HepG2 (cell line): ENCODE data around the gene NARF. TPM values are rescaled to one million over a fixed set of nuclear protein-coding genes. Genes with fewer than 3 reads are reported as not detected.

ENCODE experiments used
- AGO1 ChIP-seq: fragments of 200-400 bp; formaldehyde crosslinking; IDR thresholded peaks from 2 replicates; pipeline ENCODE4 v1.6.1; 2017; ENCODE audit warnings: mild to moderate bottlenecking, low read depth, low read length, moderate library complexity; ENCODE audit not compliant: poor library complexity, severe bottlenecking
- ATAD3A ChIP-seq: sonication (generic); formaldehyde crosslinking; IDR thresholded peaks from 2 replicates; pipeline ENCODE4 v1.4.0; 2020; ENCODE audit warnings: missing genetic modification reagents
- FOSL2 ChIP-seq: sonication (generic); formaldehyde crosslinking; IDR thresholded peaks from 2 replicates; pipeline ENCODE4 v1.4.0; 2020; ENCODE audit warnings: missing genetic modification reagents
- GPBP1L1 ChIP-seq: sonication (generic); formaldehyde crosslinking; IDR thresholded peaks from 2 replicates; pipeline ENCODE4 v1.5.0; 2020; ENCODE audit warnings: mild to moderate bottlenecking, missing genetic modification reagents
- IKZF4 ChIP-seq: sonication (generic); formaldehyde crosslinking; IDR thresholded peaks from 2 replicates; pipeline ENCODE4 v1.5.1; 2020; ENCODE audit warnings: borderline replicate concordance, mild to moderate bottlenecking, low read depth, missing genetic modification reagents; ENCODE audit errors: not compliant biosample characterization
- KLF13 ChIP-seq: sonication (generic); formaldehyde crosslinking; IDR thresholded peaks from 2 replicates; pipeline ENCODE4 v1.4.0; 2020; ENCODE audit warnings: mild to moderate bottlenecking, missing genetic modification reagents
- MBD4 ChIP-seq: IDR thresholded peaks from 2 replicates; pipeline ENCODE4 v1.6.1; 2012; ENCODE audit warnings: low read length, inconsistent platforms, borderline replicate concordance
- NR3C1 ChIP-seq: sonication (generic); formaldehyde crosslinking; IDR thresholded peaks from 2 replicates; pipeline ENCODE4 v1.4.0; 2020; ENCODE audit warnings: missing genetic modification reagents
- PHF8 ChIP-seq: sonication (generic); formaldehyde crosslinking; IDR thresholded peaks from 2 replicates; pipeline ENCODE4 v1.5.0; 2020; ENCODE audit warnings: missing genetic modification reagents
- RBAK ChIP-seq: sonication (generic); formaldehyde crosslinking; IDR thresholded peaks from 2 replicates; pipeline ENCODE4 v1.5.1; 2020; ENCODE audit warnings: mild to moderate bottlenecking, missing genetic modification reagents
- RXRA ChIP-seq: sonication (generic); formaldehyde crosslinking; IDR thresholded peaks from 2 replicates; pipeline ENCODE4 v1.5.1; 2020; ENCODE audit warnings: missing genetic modification reagents
- SP5 ChIP-seq: IDR thresholded peaks from 2 replicates; pipeline ENCODE4 v1.6.1; 2016; ENCODE audit warnings: low read depth, borderline replicate concordance
- STAT6 ChIP-seq: sonication (generic); formaldehyde crosslinking; IDR thresholded peaks from 2 replicates; pipeline ENCODE4 v1.4.0; 2020; ENCODE audit warnings: missing genetic modification reagents, mild to moderate bottlenecking, borderline replicate concordance
- TBX3 ChIP-seq: fragments of 450-650 bp; IDR thresholded peaks from 2 replicates; pipeline ENCODE4 v1.6.1; 2017; ENCODE audit warnings: antibody characterized with exemption, mild to moderate bottlenecking, inconsistent platforms, borderline replicate concordance
- U2AF2 ChIP-seq: fragments of 200-400 bp; formaldehyde crosslinking; IDR thresholded peaks from 2 replicates; pipeline ENCODE4 v1.6.1; 2017; ENCODE audit warnings: low read depth, mild to moderate bottlenecking, low read length
- XBP1 ChIP-seq: sonication (generic); formaldehyde crosslinking; IDR thresholded peaks from 2 replicates; pipeline ENCODE4 v1.5.0; 2020; ENCODE audit warnings: missing genetic modification reagents
- XRCC5 ChIP-seq: fragments of 200-400 bp; formaldehyde crosslinking; optimal IDR thresholded peaks from 2 replicates; pipeline ENCODE3; 2017; ENCODE audit warnings: mild to moderate bottlenecking, low read length
- ZBTB43 ChIP-seq: sonication (generic); formaldehyde crosslinking; conservative IDR thresholded peaks from 2 replicates; pipeline ENCODE4 v1.4.0; 2020; ENCODE audit warnings: missing genetic modification reagents
- ZFP82 ChIP-seq: sonication (generic); formaldehyde crosslinking; IDR thresholded peaks from 2 replicates; pipeline ENCODE4 v1.5.1; 2020; ENCODE audit warnings: mild to moderate bottlenecking, missing genetic modification reagents, borderline replicate concordance
- ZFP90 ChIP-seq: sonication (generic); formaldehyde crosslinking; IDR thresholded peaks from 2 replicates; pipeline ENCODE4 v1.8.0; 2022; ENCODE audit warnings: missing genetic modification reagents, mild to moderate bottlenecking, inconsistent platforms, borderline replicate concordance
- ZFY ChIP-seq: sonication (generic); formaldehyde crosslinking; IDR thresholded peaks from 2 replicates; pipeline ENCODE4 v1.4.0; 2020; ENCODE audit warnings: missing genetic modification reagents
- ZFYVE20 ChIP-seq: sonication (generic); formaldehyde crosslinking; IDR thresholded peaks from 2 replicates; pipeline ENCODE4 v1.8.0; 2023; ENCODE audit warnings: low read depth, mild to moderate bottlenecking, moderate library complexity, missing genetic modification reagents, borderline replicate concordance
- ZNF160 ChIP-seq: sonication (generic); formaldehyde crosslinking; IDR thresholded peaks from 2 replicates; pipeline ENCODE4 v1.8.0; 2022; ENCODE audit warnings: mild to moderate bottlenecking, inconsistent platforms, missing genetic modification reagents
- ZNF264 ChIP-seq: sonication (generic); formaldehyde crosslinking; IDR thresholded peaks from 2 replicates; pipeline ENCODE4 v1.4.0; 2020; ENCODE audit warnings: missing genetic modification reagents
- ZNF678 ChIP-seq: sonication (generic); formaldehyde crosslinking; IDR thresholded peaks from 2 replicates; pipeline ENCODE4 v1.4.0; 2020; ENCODE audit warnings: mild to moderate bottlenecking, missing genetic modification reagents
- ZSCAN12 ChIP-seq: sonication (generic); formaldehyde crosslinking; IDR thresholded peaks from 2 replicates; pipeline ENCODE4 v1.9.0; 2021; ENCODE audit warnings: mild to moderate bottlenecking, missing genetic modification reagents
- polyA plus RNA-seq, 8 experiments: library from polyadenylated mRNA; depleted of rRNA in 3 of 8; stranded (reverse) in 7 of 8; unstranded in 1 of 8; fragments of >200 nt; fragmentation: Illumina TruSeq in 4 of 8; extraction: Trizol in 4 of 8; gene quantifications; 2 replicates each; pipeline versions ENCODE4 v1.2.1 to v1.2.3, GENCODE V29; 2011 to 2016; ENCODE audit warnings: low read depth in 4 of 8, missing spikeins in 1 of 8, mixed read lengths in 1 of 8; ENCODE audit not compliant: insufficient read depth in 1 of 8
- total RNA-seq, 5 experiments: library from RNA; depleted of rRNA; stranded (reverse); fragments of >200 nt; fragmentation: Illumina TruSeq; extraction: Trizol; gene quantifications; 2 replicates each; pipeline ENCODE4 v1.2.3, GENCODE V29; 2016; ENCODE audit warnings: low read depth in 1 of 5

Gene NARF
- total and polyA plus RNA-seq, 2 of the 13 experiments (the other 11 are each of a cell fraction or from before 2014, with no cell fraction given) = 61.1 to 144 TPM

- TF ChIP-seq NR3C1 (CRISPR knock-in tag) = no peak
- no peak for TF ChIP-seq RBAK (CRISPR knock-in tag)
- peak; percentile 76 for TF ChIP-seq RXRA (CRISPR knock-in tag)
- TF ChIP-seq STAT6 (CRISPR knock-in tag) = peak; percentile 85
- TF ChIP-seq ATAD3A (CRISPR knock-in tag) = 0 out of 2 replicates have a peak, but pooled peaks have one; percentile 17
- peak; percentile 62 for TF ChIP-seq PHF8 (CRISPR knock-in tag)
- no peak; the same call in 1 of the 2 replicates for TF ChIP-seq ZSCAN12 (CRISPR knock-in tag)
- TF ChIP-seq AGO1 = no peak
- TF ChIP-seq MBD4 = no peak
- no peak for TF ChIP-seq ZBTB43 (CRISPR knock-in tag)
- TF ChIP-seq ZFP90 (CRISPR knock-in tag) = peak; percentile 44
- no peak for TF ChIP-seq XBP1 (CRISPR knock-in tag)
- peak; percentile 65; the same call in 1 of the 2 replicates for TF ChIP-seq ZNF264 (CRISPR knock-in tag)
- TF ChIP-seq ZNF160 (CRISPR knock-in tag) = no peak; the same call in 1 of the 2 replicates
- TF ChIP-seq KLF13 (CRISPR knock-in tag) = no peak
- TF ChIP-seq U2AF2 = 0 out of 2 replicates have a peak, but pooled peaks have one; percentile 27
- TF ChIP-seq ZFP82 (CRISPR knock-in tag) = peak; percentile 54; the same call in 1 of the 2 replicates
- TF ChIP-seq ZFYVE20 (CRISPR knock-in tag) = no peak; the same call in 1 of the 2 replicates
- no peak for TF ChIP-seq SP5 (CRISPR knock-in tag)
- TF ChIP-seq ZNF678 (CRISPR knock-in tag) = peak; percentile 85; the same call in 1 of the 2 replicates
- peak; percentile 83 for TF ChIP-seq ZFY
- TF ChIP-seq FOSL2 = peak; percentile 76
- peak; percentile 50; the same call in 1 of the 2 replicates for TF ChIP-seq TBX3
- peak; percentile 94 for TF ChIP-seq XRCC5
- no peak for TF ChIP-seq IKZF4 (CRISPR knock-in tag)
- TF ChIP-seq GPBP1L1 (CRISPR knock-in tag) = no peak
Measured at GRCh38 chr17:82494236-82495055, 35.9 kb downstream of the NARF start (continued).
